Stimulated activated CD4-positive, alpha-beta T cell treated with anti-CD3 and anti-CD28 coated beads, Interleukin-15, amount 100 ng/mL, for 48 hours (primary cell): ENCODE results near the gene CREBBP.

ENCODE experiments used
- DNase-seq, 2 donors: peaks; one replicate each; pipeline ENCODE4 v3.0.0-alpha.2; 2020; ENCODE audit warnings: low read depth in 2 of 2

The CREBBP gene

DNA sequence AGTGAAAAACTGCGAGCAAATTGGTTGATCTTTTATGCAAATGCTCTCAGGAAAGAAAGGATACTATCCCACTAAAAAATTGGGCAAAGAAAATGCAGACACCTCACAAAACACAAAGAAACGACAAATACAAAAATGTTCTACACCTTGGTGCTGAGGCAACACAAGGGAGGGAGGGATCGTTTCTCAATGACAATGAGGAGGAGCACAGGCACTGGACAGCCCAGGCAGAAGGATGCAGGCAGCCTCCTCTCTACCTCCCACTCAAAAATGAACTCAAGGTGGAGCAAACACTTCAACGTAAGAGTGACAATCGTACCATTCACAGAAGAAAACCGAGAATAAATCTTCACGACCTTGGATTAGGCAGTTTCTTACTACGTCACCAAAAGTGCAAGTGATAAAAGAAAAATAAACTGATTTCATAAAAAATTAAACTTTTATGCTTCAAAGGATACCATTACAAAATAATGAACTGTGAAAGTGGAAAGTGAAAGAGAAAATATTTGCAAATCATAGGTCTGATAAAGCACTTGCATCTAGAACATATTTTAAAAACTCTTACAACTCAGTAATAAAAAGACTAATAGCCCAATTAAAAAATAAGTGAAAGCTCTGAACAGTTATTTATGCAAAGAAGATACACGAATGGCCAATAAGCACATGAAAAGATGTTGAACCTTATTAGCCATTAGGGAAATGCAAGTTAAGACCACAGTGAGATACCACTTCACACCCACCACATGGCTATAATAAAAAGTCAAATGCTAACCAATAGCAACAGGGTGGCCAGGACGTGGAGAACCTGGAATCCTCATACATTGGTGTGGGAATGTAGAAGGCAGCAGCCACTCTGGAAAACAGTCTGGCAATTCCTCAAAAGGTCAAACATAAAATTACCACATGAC is 82.4 kb downstream of the CREBBP start:
- no peak for DNase-seq

DNA sequence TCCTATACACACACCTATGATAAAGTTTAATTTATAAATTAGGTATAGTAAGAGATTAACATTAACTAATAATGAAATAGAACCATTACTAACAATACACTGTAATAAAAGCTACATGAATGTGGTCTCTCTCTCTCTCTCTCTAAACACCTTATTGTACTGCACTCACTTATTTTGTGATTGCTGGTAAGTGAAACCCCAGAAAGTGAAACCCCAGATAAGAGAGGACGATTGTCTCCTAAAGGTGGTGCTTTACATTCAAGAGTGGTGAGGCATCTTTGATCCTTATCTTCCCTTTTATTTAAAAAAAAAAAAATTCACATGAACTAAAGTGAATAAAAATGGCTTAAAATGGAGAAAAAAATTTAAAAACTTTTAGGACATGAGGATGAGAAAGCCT is 83.0 kb downstream of the CREBBP start:
- no peak for DNase-seq

DNA sequence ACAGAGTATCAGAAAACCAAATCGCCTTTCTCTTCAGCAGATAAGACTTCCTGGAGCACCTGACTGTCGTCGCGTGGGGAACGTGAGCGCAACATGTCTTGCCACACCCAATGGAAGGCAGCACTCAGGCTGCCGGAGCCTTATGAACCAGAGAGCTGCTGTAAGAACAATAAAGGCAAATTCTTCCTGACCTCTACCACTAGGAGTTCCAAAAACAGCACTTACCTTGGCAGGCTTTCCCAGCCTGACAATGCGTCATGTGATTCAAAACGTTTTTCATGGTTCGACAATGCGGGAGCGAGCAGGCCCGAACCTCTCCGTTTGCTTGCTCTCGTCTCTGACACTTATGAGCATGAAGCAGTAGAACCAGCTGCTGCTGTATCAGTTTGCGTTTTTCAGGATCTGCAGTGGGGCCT is 87.3 kb downstream of the CREBBP start:
- no peak for DNase-seq

DNA sequence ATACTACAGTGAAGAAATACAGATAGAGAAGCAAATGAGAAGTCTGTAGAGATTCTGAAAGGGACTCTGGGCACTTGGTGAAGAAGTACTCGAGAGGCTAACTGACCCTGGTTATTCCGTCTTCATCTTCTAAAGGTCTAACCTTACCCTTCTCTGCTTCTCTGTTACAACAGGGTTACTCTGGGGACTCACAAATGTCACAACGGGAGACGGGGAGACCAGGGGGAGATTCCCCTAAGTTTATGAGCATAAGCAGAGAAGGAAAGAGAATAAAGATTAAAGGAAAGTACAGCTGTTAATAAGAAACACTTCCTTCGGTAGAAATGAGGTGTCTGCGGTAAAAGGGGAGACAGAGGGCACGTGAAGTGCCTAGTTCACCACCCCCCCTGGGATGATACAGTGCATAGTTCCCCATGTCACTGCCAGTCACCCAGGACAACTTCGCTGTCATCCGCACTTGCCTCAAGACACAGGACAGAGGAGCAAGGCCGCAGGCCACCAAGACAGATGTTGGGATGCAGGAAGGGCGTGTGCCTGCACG is 88.0 kb downstream of the CREBBP start:
- no peak for DNase-seq

DNA sequence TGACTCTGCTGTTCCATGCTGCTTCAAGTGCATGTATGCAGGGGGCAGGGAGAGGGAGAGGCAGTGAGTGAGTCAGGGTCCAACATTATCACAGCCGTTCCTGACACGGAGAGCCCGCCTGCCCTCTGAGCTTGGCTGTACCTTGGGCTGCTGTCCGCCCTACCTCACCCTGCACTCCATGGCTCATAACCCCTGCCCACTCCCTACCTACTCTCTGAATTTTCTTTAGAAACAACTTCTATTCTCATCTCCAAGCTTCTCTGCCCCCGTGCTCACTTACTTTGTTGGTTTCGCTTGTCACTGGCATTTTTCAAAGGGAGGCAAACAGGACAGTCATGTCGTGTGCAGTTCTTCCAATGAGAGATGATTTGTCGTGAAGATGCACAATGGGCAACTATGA is 88.8 kb downstream of the CREBBP start:
- no peak for DNase-seq

DNA sequence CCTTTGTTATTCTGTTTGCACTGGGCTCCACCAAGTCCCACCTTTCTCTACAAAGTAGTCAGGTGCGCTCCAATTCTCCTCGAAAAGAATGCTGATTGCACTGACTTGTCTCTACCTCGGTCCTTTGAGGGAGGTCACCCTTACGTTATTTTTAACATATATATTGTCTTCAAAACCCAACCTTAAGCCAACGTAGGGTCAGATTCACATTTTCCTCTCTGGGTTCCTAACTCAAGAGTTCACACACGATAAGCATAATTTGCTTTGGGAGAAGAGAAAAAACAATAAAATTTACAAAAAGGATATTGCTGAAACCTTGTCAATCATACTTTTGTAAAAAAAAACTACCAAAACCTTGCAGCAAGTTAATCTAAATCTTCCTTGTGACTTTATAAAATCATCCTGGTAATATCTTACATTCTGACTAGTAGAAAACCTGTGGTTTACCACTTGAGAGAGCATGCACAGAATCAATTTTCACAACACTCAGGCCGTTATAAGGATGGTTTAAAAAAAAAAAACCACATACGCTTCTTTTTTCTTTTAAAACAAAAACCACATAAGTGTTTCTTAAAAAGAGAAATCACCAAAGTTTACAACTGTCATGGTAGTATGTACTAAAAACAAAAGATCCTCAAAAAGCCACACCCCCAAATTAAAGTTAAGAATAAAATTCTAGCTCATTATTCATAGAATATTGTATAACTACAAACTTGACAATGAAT is 91.0 kb downstream of the CREBBP start:
- DNase-seq = no peak

DNA sequence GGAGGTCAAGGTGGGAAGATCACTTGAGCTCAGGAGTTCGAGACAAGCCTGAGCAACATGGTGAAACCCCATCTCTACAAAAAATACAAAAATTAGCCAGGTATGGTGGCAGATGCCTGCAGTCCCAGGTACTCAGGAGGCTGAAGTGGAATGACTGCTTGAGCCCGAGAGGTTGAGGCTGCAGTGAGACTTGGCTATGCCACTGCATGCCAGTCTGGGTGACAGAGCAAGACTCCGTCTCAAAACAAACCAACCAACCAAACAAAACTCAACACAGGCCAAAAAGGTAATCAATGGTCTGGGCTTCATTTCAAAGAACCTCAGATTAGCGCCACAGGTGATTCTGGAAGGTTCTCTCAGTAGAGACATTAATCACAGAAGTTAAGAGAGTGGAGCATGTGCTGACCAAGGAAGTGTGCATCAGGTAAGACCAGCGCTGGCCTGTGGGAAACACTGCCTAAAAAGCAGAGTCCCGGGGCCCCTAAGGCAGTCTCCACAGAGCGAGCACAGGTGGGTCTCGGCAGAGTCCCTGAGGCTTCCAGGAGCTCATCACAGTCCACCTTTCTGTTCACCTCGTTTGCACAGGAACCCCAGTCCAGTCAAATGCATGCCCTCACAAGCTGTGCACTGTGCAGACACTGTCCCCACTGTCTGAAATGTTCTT is 91.7 kb downstream of the CREBBP start:
- DNase-seq = no peak

DNA sequence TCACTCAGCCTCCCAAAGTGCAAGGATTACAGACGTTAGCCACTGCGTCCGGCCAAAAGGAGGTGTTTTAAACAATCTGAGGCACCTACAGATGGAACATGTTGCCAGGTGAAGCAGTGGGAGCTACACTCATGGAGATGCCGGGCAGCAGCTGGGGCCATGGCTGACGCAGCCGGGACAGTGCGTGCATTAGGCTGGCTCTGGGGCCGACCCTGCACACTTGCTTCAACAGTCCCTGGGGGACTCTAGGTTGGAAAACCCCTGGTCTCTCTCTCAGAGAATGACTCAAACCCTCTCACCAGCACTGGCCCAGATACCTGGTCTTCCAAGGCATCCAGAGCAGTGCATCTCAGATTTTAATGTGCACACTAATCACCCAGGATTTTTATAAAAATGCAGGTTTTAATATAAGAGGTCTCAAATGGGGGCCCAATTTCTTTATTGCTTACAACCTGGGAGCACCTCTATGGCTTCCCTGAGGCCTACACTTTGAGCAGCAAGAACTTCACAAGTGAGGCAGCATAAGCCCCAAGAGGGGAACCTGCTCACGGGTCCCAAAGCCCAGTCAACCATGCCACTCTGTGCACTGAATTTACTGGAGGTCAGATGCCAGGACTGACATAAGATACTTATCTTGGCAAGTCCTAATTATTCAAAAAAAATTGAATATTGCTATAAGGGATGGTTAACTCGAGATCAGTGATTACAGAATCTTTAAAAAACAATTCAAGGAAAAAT is 92.4 kb downstream of the CREBBP start:
- DNase-seq = no peak

DNA sequence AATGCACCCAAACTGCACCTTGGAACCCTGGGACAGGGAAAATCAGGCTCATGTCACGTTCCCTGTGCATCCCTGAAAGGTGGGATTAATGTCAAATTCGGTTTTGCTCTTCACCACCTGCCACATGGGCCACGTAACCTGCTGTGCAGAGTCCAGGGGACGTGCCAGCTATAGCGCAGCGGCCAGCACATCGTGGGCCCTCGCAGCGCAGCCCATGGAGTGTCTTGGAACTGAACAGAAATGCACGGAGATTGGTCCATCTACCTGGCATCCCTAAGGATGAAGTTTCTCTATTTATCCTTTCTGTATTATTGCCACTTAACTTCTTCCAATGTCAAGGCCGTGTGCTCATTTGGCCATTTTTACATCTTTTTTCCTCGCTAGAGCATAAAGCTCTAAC is 95.1 kb downstream of the CREBBP start:
- no peak for DNase-seq

DNA sequence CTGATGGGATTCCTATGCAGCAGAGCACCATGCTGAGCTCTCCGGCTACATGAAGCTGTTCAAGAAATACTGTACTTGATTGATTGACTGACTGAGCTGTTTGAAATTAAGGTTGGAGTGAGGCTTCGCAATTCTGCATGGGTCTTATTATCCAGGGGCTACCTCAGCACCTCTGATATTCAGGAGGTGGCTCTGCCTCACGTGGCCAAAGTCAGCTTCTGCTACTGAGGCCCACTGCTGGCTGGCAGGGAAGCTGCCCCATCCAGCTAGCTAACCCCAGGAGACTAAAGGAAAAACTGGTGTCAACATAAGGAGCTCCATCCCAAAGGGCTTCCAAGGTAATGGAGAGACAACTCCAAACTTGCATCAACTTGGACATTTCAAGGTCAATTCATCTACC is 97.0 kb downstream of the CREBBP start:
- DNase-seq = no peak

DNA sequence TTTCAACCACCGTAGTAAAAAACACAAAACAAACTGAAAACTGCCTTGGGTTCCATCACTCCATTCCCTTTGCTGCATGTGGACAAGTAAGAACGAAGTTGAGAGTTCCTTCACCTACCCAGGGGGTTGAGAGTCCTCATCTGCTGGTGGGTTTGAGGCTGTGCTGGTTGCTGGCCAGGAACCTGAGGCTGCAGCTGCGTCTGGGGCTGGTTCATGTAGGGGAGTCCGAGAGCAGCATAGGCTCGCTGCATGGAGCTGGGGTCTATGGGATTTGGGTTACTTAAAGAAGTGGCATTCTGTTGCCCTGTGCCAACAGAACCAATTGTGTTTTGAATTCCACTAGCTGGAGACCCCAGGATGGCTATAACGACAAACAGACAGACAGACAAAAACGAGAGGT is 97.9 kb downstream of the CREBBP start:
- no peak for DNase-seq

DNA sequence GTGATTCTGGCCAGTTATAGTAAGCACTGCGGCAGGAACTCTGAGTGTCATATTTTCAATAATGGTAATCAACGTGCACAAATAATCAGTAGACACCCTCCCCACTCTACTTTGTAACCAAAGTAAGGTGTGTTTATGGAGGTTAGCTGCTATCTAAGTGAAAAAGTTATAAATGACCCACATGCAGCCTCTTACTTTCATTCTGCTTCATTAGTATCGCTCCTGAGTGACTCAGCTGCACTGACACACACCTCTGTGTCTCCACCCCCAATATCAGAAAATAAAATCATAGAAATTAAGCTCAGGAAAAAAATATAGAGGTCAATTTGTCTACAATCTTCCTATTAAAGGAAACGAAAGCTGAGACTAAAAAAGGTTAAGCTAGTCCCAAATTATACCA is 99.1 kb downstream of the CREBBP start:
- no peak for DNase-seq

DNA sequence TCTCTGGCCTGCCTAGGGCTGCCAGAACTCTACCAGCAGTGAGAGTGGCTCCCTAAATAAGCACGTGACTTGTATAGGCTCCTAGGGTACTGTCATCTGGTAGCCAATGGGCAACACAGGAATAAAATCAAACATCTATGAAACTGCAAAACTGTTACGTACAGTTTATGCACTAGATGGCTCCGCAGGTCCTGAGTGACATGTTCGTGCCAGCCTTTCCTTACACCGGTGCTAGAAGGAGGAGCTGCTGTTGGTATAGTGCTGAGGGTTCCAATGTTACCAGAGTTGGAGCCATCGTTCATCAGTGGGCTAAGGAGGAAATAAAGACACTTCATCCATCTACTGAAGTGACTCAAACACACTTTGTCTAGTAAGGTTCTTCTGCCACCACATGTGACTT is 99.9 kb downstream of the CREBBP start:
- DNase-seq = no peak

DNA sequence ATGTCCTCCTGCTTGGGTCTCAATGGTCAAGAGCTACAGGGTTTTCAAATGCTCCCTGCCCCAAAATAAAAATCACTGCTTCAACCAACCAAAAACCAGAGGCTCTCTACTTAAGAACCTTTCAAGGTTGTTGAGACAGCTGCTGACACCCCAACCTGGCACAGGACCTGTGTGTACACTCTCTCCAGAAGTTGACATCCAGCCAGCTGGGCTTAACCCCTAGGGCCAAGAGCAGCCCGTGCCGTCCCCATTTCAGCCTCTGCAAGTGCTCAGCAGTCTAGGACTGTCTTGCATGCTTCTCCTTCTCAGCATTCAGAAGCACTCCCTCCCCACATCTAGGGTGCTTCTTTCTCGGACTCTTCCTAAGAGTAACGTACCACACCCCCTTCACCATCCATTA is 104.2 kb downstream of the CREBBP start:
- no peak for DNase-seq

DNA sequence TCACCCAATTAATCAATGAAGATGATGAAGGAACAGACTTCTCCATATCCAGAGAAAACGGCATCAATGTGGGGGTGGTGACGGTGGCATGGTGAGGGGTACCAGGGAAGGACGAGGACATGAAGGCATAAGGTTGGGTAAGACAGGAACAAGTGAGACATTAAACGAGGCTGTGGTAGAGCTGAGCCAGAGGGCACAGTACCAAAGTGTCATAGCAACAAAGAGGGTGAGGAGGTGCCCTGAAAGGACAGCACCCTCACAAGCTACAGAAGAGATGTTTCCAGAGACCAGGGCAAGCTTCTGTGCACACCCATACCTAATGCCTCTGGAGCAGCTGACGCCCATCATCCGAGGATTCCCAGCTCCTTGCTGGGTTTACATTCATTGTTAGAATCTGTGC is 105.7 kb downstream of the CREBBP start:
- no peak for DNase-seq

DNA sequence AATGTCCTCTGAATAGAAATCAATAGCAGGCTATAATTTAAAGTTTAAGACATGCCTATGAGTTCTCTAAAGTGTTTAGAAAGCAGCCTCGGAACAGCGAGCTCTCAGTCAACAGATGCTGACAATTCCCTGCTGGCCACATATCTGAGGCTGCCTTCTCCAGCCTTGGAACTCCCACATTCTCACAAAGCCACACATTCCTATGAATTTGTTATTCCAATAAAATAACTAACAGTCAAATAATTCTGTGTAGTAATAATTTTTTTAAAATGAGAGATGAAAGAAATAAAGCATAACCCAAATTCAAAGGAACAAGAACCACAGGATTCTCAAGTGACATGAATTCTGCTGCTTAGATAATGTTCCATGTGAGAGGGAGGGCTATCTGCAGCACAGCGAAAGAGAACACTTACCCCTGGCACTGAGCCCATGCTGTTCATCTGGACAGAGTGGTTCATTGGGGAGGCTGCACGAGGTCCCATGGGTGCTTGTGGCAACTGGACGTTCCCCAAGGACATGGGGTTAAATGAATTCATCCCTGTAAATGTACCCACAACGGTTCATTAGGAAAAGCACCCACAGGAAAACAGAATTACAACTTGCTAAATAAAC is 106.3 kb downstream of the CREBBP start:
- DNase-seq = no peak

DNA sequence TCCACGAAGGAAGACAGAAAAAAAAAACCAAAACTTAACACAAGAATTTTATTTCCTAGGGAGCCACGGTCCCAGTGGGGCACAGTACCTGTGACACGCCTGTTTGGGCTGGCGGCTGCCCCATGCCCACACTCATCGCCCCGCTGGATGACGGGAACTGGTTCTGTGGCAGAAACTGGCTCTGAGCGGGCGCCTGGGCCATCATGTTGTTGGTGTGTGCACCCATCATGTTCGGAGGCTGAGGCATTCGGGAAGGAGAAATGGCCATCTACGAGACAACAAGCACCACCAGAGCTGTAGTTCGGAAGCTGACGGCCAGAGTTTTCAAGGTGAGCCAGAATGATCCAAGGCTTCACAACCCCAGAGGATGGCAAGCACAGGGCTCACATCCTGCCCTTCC is 106.8 kb downstream of the CREBBP start:
- no peak for DNase-seq

DNA sequence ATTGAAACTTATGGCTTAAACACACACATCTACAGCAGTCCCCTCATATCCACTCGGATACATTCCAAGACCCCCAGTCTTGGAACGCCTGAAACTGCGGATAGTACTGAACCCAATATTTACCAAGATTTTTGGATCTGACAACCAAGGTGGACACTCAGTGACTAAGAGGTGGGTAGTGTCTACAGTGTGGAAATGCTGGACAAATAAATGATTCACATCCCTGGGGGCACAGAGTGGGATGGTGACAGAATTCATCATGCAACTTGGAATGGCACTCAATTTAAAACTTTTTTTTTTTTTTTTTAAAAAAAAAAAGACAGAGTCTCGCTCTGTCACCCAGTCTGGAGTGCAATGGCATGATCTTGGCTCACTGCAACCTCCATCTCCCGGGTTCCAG is 109.0 kb downstream of the CREBBP start:
- DNase-seq = no peak

DNA sequence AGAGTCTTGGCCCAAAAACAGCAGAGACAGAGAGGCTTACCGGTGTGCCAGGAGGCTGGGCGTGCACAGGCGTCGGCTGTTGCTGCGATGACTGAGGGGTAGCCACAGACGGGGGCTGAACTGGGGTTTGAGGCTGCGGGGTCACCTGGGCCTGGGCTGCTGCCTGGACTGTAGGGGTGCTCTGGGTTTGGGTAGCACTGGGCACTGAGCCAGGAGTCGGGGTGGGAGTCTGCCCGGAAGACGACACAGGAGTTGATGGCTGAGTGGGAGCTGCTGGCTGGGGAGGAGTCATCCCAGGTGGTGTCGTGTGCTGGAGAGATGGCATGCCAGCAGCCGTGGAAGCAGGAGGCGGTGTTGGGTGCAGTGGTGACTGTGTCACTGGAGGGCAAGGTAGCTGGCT is 110.0 kb downstream of the CREBBP start:
- DNase-seq = no peak

DNA sequence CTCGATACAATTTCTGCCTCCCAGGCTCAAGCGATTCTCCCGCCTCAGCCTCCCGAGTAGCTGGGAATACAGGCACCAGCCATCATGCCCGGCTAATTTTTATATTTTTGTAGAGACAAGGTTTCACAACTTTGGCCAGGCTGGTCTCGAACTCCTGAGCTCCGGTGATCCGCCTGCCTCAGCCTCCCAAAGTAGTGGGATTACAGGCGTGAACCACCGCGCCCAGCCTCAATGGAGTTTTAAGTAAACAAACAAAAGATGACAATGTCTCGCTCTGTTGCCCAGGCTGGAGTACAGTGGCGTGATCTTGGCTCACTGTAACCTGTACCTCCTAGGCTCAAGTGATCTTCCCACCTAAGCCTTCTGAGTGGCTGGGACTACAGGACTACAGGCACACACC is 110.6 kb downstream of the CREBBP start:
- DNase-seq = no peak

DNA sequence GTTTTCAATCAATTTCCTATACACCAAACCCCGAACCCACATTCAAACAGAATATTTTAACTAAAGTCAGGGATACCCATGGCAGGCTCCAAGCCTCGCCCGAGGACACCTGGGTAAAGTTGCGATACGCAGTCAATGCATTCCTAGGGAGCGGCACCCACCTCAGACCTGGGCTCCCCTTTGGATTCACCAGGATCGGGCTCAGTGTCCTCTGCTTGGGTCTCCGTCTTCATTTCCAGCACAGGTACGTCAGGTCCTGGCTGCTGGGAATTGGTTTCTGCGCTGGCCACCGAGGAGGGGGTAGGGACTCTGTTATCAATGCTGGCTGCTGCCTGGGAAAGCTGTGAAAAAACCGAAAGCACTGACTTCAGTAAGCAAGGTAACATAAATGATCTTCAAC is 111.5 kb downstream of the CREBBP start:
- DNase-seq = no peak
